ENCODE results near the gene FARSB.

GRCh38 chr2:222563106-222563718 is 92.7 kb downstream of the FARSB start:
- TF ChIP-seq RAD21 (conservative IDR thresholded peaks at IDR 0.05) (no peak), POLR2AphosphoS5 (IDR thresholded peaks at IDR 0.05) (no peak)

Data from neural cell (in vitro differentiated cells).